ENCODE results near the gene MGAT4A. TPM values are rescaled to one million over a fixed set of nuclear protein-coding genes. Genes with fewer than 3 reads are reported as not detected.

MGAT4A gene
- total and polyA plus RNA-seq, 10 of the 15 experiments (the other 5 are each of a cell fraction or from before 2014, with no cell fraction given), result 4.3 to 23.4 (median 13.6) TPM

DNA sequence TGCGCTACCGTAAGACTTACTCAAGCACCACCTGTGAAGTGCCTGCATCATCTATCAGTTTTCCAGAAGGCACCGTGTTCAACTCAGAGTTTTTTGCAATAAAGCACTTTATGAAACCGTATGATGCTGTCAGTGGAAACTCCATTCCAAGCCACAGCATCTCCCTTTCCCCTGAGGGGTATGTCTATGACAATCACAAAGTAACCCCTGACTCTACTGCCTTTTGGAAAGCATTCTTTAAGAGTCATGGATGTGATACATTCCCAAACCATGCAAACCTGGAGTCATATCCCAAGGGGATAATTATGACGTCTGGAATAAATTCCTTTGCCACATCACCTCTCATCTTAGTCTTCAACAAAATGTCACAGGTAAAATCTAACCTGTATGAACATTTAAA is 83.3 kb downstream of the MGAT4A start:
- ChIA-PET POLR2A (no interaction called here), SMC1A (ENCODE audit: uncharacterized antibody, unreplicated experiment) (interaction anchor here (2.0 kb wide), 1 partner anchor 181 kb away, joined by 7 read pairs; no protein-coding TSS in a partner anchor), RAD21 (ENCODE audit: unreplicated experiment) (no interaction called here), CTCF (no interaction called here)
- no peak overlapping the region for H3K4me3 ChIP-seq
- H4K20me1 ChIP-seq (ENCODE audit: control insufficient read depth, insufficient read depth), result no peaks in the 10 kb centered on the region
- no peaks in the 10 kb centered on the region for H3K79me2 ChIP-seq (ENCODE audit: control insufficient read depth, insufficient read depth, low read length)
- WGBS (ENCODE audit: insufficient coverage, insufficient replicate concordance, low lambda C conversion rate, missing lambda C conversion rate), result 79% methylated on average over 5 of the region's 5 CpGs
- no peak overlapping the region for H3K4me2 ChIP-seq (ENCODE audit: control insufficient read depth, insufficient read depth)
- no peaks in the 10 kb centered on the region for H3K36me3 ChIP-seq (ENCODE audit: control insufficient read depth in 2 of 2, insufficient read depth in 2 of 2, low read length in 1 of 2)
- H3K27ac ChIP-seq (ENCODE audit: control insufficient read depth, insufficient read depth), result no peak overlapping the region
- DNase-seq (ENCODE audit: low read depth, low spot score) (no peak), ATAC-seq (no peak), FAIRE-seq (no peak)
- intact Hi-C loops (cut with micrococcal nuclease; ENCODE audit: unreplicated experiment), result loop anchor here (5.0 to 10.0 kb wide), 2 partner anchors 80 to 507 kb away; partner anchors contain the start of genes LIPT1 and TSGA10
- peaks cover 6% of the 10 kb centered on the region for H3K4me1 ChIP-seq (ENCODE audit: control insufficient read depth, insufficient read depth, low read length)
- no peaks in the 10 kb centered on the region for H3K27me3 ChIP-seq (replicated peaks in 1 of 2; ENCODE audit: control insufficient read depth in 2 of 2, insufficient read depth in 2 of 2, low read length in 1 of 2)
- in situ Hi-C loops (cut with MboI), result loop anchor here (5.0 kb wide), 2 partner anchors 190 to 420 kb away; no protein-coding TSS in a partner anchor
- no peak overlapping the region for H2AFZ ChIP-seq (ENCODE audit: control insufficient read depth, low read depth, low read length)
- no peaks in the 10 kb centered on the region for H3K9me3 ChIP-seq (replicated peaks; ENCODE audit: control insufficient read depth, insufficient read depth, low read length)
- TF ChIP-seq ZNF274 (IDR thresholded peaks at IDR 0.05; ENCODE audit: insufficient read depth, insufficient read length) (no peak), BRCA1 (IDR thresholded peaks at IDR 0.05; ENCODE audit: low read depth, low read length) (no peak), HDAC2 (IDR thresholded peaks at IDR 0.05) (no peak), KDM1A (IDR thresholded peaks at IDR 0.05; ENCODE audit: borderline replicate concordance) (no peak), MXI1 (IDR thresholded peaks at IDR 0.05; ENCODE audit: low read depth, low read length) (no peak), IRF4 (IDR thresholded peaks at IDR 0.05; ENCODE audit: low read depth, low read length) (no peak), LARP7 (IDR thresholded peaks at IDR 0.05) (no peak), TCF3 (IDR thresholded peaks at IDR 0.05; ENCODE audit: borderline replicate concordance, insufficient read depth, low read depth, low read length) (no peak)
- TF ChIP-seq, protein P1, sequence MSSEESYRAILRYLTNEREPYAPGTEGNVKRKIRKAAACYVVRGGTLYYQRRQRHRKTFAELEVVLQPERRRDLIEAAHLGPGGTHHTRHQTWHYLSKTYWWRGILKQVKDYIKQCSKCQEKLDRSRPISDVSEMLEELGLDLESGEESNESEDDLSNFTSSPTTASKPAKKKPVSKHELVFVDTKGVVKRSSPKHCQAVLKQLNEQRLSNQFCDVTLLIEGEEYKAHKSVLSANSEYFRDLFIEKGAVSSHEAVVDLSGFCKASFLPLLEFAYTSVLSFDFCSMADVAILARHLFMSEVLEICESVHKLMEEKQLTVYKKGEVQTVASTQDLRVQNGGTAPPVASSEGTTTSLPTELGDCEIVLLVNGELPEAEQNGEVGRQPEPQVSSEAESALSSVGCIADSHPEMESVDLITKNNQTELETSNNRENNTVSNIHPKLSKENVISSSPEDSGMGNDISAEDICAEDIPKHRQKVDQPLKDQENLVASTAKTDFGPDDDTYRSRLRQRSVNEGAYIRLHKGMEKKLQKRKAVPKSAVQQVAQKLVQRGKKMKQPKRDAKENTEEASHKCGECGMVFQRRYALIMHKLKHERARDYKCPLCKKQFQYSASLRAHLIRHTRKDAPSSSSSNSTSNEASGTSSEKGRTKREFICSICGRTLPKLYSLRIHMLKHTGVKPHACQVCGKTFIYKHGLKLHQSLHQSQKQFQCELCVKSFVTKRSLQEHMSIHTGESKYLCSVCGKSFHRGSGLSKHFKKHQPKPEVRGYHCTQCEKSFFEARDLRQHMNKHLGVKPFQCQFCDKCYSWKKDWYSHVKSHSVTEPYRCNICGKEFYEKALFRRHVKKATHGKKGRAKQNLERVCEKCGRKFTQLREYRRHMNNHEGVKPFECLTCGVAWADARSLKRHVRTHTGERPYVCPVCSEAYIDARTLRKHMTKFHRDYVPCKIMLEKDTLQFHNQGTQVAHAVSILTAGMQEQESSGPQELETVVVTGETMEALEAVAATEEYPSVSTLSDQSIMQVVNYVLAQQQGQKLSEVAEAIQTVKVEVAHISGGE (CRISPR knock-in tag; IDR thresholded peaks at IDR 0.05), result no peak
- no peak overlapping the region for H3K9ac ChIP-seq (ENCODE audit: control insufficient read depth, insufficient read depth, low read length)
- BruUV-seq (replicated peaks), result no TSS peak

Measured in GM12878 (cell line).